Measurements from ENCODE around the gene ACAP3.
A peak's percentile ranks its signal among the peaks of the same experiment; 100 is the strongest.

The ACAP3 gene, protein sequence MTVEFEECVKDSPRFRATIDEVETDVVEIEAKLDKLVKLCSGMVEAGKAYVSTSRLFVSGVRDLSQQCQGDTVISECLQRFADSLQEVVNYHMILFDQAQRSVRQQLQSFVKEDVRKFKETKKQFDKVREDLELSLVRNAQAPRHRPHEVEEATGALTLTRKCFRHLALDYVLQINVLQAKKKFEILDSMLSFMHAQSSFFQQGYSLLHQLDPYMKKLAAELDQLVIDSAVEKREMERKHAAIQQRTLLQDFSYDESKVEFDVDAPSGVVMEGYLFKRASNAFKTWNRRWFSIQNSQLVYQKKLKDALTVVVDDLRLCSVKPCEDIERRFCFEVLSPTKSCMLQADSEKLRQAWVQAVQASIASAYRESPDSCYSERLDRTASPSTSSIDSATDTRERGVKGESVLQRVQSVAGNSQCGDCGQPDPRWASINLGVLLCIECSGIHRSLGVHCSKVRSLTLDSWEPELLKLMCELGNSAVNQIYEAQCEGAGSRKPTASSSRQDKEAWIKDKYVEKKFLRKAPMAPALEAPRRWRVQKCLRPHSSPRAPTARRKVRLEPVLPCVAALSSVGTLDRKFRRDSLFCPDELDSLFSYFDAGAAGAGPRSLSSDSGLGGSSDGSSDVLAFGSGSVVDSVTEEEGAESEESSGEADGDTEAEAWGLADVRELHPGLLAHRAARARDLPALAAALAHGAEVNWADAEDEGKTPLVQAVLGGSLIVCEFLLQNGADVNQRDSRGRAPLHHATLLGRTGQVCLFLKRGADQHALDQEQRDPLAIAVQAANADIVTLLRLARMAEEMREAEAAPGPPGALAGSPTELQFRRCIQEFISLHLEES

DNA sequence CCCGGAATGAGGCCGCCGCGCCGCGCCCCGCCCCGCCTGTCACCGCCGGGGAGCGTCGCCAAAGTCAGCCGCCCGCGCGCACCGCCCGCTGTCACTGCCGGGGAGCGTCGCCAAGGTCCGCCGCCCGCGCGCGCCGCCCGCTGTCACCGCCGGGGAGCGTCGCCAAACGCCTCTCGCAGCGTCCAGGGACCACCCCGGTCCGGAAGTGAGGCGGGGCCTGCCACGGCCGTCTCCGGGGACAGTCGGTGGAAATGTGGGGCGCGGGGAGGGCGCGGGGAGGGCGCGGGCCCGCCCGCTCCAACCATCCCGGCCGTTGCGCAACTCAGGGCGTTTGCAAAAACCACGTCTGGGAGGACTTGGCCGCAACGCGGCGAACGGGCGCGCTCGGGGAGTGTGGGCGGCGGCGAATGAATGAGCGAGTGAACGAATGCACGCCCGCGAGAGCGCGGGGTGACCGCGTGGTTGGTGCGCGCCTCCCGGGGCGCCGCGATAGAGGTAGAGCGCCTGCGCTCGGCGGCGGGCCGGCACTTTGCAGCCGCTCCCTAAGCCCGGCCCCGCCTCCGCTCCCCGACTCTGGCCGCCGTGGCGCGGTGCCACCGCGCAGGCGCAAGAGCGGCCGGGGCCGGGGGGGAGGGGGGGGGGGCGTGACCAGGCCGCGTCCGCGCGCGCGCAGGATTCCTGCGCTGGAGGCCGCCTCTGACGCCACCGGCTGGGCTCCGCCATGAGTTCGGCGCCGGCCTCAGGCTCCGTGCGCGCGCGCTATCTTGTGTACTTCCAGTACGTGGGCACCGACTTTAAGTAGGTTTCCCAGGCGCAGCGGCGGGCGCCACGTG lies at the start of gene ACAP3, which contains the start of gene PUSL1:
Gene ACAP3 (minus strand): TSS at position 8 of the 833 bp plus-strand sequence. CDS start 115 bp downstream, outside the sequence.
Gene PUSL1 (plus strand): TSS at position 675 of the 833 bp plus-strand sequence. CDS start 47 bp downstream, at position 722.
- DNase-seq = peak; percentile 94

DNA sequence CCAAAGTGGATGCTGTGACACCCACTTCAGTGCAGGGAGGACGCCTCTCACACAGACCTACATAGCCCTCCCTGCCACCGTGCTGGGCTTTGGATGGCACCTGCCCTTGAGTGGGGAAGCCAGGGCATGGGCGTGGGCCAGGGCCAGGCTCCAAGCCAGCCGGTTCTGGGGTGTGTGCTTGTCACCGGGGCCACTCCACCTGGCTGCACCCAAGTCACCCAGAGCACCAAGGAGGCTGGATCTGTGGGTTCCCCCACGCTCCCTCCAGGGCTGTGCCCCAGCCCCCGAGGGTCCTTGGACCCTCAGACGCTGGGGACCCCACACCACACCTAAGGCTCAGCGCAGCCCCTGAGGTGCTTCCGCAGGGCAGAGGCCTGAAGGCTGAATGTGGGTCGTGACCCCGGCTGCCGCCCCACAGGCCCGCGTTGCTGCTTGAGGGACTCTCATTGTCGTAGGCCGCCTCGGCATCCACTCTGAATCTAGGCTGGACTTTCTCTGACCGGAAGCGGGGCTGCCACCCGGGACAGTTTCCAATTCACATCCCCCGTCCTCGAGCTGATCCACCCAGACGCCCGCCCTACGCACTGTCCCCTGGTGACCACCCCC lies 49.2 kb upstream of the ACAP3 start:
- DNase-seq = peak; percentile 52

DNA sequence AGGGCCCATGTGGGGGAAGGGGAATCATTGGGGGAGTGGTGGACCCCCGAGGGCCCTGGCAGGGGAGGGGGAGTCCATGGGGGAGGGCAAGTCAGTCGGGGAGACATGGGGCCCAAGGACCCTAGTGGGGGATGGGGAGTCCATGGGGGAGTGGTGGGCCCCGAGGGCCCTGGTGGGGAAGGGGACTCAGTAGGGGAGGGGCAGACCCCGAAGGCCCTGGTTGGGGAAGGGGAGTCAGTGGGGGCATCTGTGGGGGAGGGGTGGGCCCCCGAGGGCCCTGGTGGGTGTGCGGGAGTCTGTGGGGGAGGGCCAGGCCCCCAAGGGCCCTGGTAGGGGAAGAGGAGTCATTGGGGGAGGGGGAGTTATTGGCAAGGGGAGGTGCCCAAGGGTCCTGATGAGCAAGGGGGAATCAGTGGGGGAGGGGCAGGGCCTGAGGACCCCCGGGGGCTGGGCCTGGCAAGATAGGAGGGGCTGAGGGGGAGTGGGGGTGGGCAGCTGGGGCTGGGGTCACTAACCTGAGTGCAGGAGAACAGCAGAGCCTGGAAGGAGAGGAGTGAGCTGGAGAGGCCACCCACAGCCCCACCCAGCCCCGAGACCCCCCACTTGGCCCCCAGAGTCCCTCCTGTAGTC lies 48.6 kb upstream of the ACAP3 start:
- peak; percentile 48 for DNase-seq

DNA sequence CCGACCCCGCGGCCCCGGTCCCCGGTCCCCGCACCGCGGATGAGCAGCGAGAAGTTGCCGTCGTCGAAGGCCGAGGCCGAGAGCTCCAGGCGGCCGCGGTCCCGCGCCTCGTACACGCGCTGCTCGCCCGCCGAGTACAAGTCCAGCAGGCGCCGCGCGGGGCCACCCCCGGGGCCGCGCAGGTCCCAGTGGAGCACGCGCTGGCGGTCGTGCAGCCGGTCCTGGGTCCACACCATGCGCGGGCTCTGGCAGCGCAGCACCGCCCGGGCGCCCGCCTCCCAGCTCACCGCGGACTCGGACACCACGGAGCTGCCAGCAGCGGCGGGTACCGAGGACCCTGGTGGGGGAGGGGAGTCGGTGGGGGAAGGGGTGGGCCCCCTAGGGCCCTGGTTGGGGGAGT lies 47.7 kb upstream of the ACAP3 start:
- peak; percentile 50 for DNase-seq

DNA sequence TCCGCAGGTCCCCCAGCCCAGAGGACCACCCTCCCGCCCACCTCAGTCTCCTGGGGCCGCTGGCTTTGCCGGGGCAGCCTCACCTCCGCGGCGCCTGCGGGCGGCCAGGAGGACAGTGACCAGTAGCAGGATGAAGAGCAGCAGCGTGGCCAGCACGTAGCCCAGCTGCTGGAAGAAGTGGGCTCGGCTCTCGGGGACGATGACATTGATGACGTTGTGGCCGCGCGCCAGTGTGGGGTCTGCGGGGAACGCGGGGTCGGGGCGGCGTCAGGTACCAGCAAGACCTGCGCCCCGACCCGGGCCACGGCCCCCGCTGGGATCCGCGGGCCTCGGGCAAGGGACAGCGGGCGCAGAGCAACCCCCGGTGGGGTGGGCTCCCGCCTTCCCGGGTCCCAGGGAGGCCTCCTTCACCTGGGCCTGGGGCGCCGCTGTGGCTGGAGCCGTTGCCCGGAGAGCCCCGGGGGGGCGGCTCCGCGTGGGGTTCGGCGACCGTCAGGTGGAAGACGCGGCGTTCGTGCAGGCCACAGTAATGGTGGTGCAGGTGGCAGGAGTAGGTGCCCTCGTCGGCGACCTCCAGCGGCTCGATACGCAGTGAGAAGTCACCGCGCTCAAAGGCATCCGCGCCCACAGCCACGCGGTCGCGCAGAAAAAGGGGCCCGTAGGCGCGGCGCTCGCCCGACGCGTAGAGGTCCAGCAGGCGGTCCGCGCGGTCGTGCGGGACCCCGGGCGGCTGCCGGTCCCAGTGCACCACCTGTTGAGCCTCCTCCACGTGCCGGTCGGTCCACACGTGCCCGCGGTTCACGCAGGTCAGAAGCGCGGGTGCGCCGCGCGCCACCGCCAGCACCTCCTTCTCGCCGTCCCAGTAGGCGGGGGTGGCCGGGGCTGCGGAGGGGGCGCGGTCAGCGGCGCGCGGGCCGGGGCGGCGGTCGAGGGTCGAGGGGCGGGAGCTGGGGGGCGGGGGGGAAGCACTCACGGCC lies 46.8 kb upstream of the ACAP3 start:
- DNase-seq = peak; percentile 44

DNA sequence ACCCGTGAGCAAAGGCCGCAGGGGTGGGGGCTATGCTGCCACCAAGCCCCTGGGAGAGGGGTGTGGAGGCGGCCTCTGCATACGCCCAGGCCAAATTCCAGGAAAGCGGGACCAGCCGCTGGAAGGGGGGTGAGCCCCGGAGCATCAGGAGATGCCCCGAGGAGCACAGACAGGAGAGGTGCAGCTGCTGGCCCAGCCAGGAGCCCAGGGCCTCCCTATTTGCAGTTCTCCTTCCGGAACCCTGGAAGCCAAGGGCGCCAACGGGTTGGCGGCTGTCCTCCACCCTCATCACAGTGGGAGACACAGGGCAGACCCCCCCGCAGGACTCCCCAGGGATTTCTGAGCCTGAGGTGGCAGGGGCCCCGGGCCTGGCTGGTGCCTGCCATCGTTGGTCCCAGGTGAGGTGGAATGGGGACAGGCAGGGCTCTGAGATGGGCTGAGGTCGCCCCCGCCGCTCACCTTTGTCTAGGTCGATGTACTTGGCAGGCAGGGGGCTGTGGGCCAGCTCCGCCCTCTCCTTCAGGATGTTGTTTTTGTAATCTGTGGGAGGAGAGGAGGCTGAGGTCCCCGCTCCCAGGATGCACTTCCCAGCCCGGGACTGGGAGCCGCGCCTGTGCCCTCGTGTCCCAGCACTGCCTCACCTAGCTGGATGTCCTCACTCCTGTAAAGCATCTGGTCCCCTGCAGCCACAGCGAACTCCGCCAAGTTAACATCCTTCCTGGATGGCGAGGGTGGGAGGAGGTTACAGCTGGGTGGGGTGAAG lies 45.8 kb upstream of the ACAP3 start:
- peak; percentile 41 for DNase-seq

DNA sequence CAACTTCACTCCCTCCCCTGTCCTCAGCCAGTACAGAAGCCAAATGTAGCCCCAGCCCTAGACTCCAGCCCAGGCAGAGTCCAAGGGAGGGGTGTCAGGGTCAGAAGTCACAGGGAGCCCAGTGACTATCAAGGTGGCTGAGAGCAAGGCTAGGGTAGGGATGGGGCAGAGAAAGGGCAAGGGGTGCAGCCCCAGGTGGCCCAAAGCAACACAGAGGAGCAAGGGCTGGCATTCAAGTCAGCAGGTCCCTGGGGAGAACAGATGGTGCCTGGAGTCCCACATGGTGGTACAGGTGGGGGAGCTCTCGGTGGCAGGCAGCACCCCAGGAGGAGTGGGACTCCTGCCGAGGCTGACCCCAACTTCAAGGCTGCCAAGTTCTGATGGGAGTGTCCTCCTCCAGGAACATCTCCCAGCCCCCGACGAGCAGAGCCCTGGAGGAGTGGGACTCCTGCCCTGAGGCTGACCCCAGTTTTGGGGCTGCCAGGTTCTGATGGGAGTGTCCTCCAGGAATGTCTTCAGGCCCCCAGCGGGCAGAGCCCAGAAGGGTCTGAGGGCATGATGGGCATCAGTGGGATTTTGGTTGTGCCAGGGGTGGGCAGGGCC lies 45.2 kb upstream of the ACAP3 start:
- DNase-seq = no peak

DNA sequence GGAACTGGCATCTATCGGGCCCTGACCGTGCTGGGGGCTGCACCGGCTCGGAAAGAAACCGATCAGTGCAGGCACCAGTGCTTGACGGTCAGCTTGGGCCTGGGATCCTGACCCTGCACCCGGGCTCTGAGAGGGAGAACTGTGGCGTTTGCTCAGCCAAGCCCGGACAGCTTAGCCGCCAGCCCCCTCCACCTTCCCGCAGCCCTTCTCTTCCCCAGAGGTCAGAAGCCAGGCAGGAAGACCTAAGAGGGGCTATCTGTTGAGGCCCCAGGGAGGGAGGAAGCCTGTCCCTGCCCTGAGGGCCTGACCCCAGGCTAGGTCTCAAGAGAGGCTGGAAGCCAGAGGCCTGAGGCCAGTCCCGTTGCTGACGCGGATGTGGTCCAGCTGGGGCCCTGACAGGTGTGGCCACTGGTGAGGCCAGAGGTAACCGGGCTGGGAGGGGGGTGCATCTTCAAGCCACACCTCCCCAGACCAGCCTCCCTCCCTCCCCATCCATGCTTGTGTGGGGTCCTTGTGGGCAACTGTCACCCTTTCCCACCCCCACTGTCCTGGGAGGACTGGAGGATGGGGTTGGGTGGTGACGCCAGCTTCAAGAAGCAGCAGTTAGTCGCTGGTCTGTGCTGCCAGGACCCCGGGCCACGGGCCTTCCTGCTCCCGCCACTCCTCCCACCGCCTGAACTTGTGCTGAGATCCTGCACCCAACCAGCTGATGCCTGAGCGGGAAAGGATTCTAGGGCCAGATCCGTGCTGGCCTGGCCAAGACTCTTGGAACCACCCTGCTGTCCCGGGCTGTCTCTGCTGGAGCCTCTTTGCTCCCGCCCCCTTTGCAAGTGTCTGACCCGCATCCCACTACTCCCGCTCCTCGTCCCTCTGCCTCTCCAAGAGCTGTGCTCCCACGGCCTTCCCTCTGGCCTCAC lies 44.0 kb upstream of the ACAP3 start:
- DNase-seq = peak; percentile 79

DNA sequence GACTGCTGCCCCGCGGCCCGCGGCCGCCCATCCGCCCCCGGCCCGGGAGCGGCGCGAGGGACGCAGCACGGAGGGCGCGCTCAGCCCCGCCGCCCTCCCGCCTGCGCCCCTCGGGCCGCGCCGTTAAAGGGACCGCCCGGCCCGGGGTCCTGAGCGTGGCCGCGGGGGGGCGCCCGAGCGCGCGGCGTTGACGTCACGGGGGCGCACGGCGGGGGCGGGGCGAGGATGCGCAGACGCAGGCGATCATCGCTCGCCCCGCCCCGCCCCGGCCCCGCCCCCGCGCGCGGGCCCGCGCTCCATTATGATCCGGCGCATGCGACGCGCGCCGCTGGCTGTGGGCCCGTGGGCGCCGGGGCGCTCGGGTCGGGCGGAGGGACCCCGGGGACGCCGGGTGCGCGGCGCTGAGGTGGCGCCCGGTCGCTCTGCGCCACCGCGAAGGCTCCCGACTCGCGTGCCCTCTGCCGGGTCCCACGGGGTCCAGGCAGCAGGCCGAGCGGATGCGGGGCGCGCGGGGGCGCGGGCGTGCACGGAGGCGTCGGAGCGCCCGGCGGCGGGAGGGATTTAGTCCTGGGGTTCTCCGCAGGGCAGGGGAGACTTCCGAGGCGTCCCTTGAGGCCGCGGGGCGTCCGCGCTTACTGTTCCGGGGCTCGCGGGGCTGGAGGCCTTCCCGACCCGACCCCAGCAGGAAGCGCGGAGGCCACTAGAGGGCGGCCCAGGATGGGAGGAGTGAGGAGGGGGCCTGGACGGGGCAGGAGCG lies 41.7 kb upstream of the ACAP3 start, which contains the start of gene DVL1:
Gene DVL1 (minus strand): TSS at position 163 of the 757 bp plus-strand sequence. CDS start 353 bp downstream, outside the sequence.
- DNase-seq = peak; percentile 83

DNA sequence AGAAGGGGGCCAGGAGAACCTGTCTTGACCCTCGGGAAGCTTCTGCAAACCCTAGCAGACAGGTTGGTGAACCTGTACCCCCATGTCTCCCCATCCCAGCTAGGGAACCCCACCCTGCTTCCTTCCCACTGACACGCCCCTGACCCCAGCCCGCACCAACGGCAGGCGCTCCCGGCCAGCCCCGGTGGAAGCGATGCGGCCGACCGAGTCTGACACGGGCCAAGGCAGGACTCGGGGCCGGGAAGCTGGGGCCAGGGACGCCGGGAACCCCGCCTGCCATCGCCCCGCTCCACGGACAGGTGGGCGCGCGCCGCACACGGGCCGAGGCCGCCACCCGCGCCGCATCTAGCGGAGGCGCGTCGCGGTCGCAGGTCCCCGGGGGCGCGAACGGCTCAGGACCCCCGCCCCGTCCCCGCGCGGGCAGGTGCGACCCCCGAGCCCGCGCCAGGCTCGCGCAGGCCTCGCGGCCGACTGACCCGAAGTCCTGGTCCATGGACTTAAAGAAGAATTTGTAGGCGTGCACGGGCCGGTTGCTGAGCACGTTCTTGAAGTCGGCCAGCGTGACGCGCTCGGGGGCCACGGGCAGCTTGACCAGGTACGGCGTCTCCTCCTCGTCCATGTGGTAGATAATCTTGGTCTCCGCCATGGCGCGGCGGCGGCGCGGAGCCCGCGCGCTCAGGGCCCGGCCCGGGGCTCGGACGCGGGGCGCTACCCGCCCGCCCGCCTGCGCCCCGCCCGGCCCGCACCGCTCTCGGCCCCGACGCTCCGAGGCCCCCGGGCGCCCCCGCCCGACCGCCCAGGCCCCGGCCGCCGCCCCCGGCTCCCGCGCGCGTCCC lies 40.9 kb upstream of the ACAP3 start:
- DNase-seq = peak; percentile 47

DNA sequence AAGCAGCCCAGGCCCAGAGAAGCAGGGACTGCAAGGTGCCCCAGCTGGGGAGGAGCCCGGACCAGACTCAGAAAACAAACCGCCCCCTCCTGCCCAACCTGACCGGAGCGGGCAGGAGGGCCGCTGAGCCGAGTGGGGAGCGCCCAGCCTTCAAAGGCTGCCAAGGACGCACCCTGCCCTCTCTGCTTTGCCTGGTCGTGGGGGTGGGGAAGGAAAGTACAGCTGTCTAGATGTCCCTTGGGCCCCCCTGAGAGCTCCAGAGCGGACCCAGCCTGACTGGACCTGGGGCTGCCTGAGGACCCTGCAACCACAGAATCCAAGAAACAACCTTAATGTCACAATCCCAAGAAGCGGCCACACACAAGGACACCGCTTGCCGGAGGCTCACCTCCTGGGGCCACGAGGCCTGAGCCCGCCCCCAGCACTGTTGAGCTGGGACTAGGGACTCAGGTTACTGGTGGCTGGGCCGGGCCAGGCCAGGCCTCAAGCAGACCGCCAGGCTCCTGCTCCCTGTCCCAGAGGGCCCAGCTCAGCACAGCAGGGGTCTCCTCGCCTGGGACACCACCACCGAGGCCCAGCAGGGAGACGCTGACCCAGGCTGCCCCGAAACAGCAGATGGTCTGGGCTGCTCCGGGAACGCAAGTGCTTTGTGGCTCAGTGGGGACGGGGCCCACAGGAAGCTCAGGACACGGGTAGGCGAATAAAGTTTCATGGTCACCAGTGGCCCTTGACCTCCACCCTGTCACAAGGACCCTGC lies 40.1 kb upstream of the ACAP3 start:
- DNase-seq = peak; percentile 59

DNA sequence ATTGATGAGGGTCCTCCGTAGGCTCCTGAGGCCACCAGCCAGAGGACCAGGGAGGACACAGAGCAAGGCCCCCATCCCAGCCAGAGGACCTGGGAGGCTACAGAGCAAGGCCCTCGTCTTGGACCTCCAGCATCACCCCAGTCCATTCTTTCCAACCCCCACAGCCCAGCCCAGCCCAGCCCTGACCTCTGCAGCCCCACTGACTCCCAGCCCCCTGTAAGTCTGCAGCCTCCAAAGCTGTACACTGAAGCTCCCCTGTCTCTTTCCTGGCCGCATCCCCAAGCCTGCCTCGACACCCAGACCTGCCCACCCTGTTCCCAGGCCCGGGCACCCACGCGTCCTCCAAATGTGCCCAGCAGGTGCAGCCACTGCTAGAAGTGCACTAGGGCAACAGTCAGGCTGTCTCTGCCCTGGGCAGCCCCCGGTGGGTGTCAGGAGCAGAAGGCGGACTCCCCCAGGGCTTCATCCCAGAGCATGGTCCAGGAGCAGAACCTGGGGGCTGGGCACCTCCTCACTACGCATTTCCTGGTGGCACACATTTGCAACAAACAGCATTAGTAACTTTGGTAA lies 39.4 kb upstream of the ACAP3 start:
- DNase-seq = no peak

DNA sequence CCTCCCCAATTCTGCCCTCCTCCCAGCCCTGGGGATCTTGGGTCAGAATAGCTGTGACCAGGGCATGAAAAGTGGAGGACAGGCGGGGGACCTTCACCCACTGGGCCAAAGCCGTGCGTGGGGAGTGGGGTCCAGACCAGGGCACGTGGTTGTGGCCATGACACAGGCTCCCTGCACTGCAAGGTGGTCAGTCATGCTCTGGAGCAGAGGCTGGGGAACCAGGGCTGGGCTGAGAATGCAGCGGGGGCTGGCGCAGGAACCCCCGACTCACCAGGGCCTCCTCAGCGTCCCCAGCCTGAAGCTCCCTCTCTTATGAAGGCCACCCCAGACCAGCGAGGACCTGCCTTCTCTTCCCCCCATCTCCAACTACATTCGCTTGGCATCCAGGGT lies 38.8 kb upstream of the ACAP3 start:
- DNase-seq = no peak

DNA sequence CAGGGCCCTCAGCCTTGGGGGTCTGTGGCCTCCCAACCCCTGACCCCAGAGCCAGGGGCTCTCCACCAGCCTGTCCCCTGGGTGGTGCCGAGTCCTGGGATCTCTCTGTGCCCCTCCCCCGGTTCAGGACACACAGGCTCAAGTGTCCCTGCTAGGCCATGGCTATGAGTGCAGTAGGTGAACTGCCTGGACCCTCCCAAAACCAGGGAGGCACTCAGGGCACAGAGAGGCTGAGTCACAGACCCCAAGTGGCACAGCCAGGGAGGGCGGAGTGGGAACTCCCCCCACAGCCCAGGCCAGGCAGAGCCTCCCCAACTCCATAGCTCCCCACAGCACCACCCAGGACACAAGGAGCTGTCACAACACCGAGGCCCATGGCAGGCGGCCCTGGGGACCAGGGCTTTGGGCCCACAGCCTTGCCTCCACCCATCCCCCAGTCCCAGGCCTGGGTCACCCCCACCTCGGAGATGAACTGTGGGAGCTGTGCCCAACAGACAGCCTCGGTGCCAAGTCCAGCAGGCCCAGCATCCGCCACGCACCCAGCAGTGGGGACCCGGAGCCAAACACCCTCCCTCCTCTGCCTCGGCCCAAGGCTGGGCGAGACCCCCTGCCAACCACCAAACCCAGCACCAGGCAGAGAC lies 38.2 kb upstream of the ACAP3 start:
- no peak for DNase-seq

DNA sequence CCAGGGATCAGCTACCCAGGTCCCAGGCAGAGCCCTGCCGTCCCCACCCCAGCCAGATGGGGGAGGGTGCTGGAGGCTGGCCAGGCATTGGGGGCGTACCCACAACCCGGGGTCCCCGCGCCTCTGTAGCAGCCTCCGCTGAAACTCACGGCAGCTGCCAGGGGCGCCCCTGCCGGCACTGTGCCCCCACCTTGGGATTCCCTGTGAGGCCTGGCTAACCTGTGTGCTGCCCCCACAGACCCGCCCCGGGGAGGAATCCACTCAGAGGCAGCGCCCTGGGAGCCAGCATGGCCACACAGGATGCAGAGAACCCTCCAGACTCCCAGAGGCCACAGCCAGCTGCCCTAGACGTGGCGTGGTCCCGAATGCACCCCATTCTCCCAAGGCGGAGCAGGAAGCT lies 37.7 kb upstream of the ACAP3 start:
- no peak for DNase-seq
